GM18873 (cell line): ENCODE measurements around the gene LRRC37A2.
A peak's percentile ranks its signal among the peaks of the same experiment; 100 is the strongest.
"Not testable (repeated sequence)": the region's sequence is repeated elsewhere in the genome, so short reads cannot be mapped to it uniquely, and the experiment has no call there.

Source experiments
- ATAC-seq: cut with Tn5 transposase; IDR thresholded peaks from one replicate; pipeline ENCODE4 v1.9.1; 2021; ENCODE audit warnings: mild to moderate bottlenecking, moderate library complexity, moderate number of reproducible peaks; ENCODE audit not compliant: unreplicated experiment, low FRiP score

The LRRC37A2 gene

DNA sequence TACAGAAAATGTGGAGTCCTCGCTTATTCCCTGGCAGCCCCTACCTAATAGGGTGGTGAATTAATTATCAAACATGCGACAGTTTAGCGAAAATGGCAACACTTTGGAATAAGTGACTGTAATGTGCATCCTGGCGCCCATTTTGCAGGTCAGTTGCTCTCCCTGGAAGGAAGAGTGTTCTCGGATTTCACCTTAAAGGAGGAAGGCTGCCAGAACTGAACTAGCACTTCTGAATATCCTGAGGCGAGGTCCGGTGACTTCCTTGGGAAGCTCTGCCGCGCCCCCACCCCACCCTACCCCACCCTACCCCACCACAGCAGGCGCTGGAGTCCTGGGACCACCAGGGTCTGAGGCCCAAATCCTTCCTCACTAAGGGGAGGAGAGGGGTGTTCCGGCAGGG lies at the start of gene LRRC37A2:
Gene LRRC37A2 (plus strand): TSS at position 301 of the 400 bp plus-strand sequence. CDS start 245 bp downstream, outside the sequence.
- not testable (repeated sequence) for ATAC-seq

DNA sequence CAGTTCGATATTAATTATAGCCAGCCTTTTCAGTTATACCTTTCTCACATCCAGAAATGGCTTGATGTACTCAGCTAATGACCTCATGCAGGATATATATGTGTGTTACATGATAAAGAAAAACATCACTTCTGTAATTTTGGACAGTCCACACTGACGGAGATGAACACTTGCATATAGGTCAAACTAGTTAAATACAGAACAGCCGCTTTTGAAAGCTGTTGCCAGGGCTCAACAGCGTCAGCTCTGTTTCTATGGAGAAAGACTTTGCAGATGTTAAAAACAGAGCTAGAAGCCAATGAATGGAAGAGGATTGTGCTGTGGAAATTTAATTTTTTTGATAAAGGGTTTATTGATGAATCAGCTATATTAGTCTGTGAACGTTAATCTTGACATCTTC lies 44.6 kb upstream of the LRRC37A2 start:
- ATAC-seq, result not testable (repeated sequence)

DNA sequence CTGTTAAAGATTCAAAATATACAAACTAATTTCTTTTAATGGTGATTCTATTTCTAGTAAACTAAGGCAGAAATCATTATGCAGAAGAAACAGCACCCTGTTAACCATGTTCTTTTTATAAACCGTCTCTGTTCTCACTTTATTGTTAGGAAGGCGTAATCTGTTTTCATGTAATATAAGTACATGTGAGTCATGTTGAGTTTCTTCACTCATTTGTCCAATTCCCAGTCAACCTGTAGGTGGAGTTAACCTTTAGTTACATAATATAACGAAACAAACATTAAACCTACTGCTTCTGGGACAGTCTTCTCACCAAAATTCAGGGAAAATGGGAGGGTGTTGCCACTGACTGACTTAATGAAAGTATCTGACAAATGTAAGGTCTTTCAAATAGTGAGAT lies 37.8 kb upstream of the LRRC37A2 start:
- ATAC-seq, result not testable (repeated sequence)

DNA sequence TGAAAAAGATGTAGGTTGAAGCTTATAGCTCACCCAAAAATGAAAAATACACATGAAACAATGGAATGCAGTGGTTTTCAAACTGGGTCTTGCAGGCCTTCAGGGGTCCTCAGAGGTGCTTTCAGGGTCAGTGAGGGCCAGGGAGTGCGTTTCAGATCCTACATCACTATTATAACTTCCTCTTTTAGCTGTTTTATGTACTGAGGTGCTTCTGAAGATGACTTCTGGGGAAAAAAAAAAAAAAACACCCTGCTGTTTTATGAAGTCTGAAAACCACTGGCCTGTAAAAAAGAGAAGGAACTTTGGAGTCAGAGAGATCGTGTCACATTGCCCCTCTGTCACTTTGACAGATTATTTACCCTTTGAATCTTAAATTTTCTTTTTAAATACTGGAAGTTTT lies 36.7 kb upstream of the LRRC37A2 start:
- not testable (repeated sequence) for ATAC-seq

DNA sequence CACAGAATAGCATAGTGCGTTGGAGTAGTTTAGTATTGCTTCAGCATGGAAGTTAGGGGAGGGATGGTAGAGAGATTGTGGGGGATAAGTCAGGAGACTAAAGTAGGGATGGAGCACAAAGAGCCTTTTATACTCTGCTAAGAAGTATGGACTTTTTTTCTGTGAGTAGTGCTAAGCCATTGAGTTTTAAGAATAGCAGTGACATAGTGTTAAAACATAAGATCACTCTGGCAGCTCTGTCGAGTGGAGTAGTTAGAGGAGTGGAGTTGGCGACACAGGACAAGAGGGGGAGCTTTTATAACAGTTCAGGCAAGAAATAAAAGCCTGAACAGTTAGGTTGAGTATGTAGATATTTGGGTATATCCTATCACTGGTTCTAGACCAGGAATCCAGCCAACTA lies 33.4 kb upstream of the LRRC37A2 start:
- not testable (repeated sequence) for ATAC-seq

DNA sequence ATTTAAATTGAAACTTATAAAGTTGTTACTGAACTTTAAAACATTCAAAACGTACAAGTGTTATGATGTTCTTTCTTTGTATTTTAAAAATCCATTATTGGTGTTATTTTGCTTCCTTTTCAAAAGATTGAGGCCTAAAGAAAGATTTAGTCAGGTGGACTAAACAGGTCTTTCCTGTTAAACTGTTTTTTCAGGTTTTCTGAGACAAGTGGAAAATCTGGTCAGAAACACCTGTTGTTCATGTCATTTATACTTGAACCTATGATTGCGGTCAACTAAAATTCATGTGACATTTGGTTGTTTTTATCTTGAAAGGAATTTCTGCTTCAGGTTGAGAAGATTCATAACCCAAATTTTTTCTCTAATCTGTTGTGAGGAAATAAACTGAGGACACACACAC lies 31.0 kb upstream of the LRRC37A2 start:
- ATAC-seq, result not testable (repeated sequence)

DNA sequence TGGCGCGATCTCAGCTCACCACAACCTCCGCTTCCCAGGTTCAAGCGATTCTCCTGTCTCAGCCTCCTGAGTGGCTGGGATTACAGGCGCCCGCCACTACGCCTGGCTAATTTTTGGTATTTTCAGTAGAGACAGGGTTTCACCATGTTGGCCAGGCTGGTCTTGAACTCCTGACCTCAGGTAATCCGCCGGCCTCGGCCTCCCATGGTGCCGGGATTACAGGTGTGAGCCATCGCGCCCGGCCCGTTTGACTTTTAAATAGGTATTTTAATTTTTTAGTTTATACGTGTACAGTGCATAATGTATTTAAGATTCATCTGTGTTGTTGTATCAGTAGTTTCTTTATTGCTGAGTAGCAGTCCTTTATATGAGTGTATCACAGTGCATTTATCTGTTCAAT lies 20.2 kb upstream of the LRRC37A2 start:
- not testable (repeated sequence) for ATAC-seq

DNA sequence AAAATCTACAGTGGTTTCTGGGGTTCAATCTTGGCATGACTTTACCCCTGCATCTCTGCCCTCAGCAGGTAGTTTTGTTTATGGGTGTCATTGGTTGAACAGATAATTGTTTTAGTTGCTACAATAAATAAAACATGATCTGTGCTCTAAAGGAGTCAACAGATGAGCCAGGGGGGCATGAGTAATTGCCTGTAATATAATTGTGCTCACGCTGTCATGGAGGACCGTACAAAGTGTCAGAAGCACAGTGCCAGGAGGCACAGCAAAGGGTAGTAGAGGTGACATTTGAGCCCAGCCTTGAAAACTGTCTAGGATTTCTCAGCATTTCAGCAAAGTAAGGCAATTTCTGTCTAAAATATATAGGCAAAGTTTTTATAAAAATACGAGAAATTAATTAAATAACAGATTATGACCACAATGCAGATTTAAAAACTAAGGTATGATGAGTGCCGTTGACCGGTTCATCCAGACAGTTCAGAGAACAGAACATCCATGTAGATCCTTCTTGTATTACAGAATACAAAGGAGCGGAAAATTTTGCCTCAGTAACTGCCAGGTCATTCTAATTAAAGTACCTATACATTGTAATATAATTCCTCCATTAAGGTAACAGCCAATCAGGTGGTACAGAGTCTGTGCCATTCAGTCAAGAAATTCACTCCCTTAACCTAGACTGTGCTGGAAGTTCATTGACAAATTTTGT lies 12.7 kb upstream of the LRRC37A2 start:
- ATAC-seq, result not testable (repeated sequence)

DNA sequence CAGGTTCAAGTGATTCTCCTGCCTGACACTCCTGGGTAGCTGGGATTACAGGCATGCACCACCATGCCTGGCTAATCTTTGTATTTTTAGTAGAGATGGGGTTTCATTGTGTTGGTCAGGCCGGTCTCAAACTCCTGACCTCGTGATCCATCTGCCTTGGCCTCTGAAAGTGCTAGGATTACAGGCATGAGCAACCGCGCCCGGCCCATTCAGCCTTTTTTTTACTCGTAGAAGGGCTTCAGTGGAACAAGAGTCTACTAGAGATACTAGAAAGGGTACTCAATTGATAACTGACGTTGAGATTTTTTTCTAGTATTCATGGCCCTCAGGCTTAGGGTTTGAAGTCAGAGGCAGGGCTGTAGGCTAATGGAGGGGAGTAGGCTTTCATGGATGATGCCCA lies 6.4 kb upstream of the LRRC37A2 start:
- ATAC-seq, result not testable (repeated sequence)

DNA sequence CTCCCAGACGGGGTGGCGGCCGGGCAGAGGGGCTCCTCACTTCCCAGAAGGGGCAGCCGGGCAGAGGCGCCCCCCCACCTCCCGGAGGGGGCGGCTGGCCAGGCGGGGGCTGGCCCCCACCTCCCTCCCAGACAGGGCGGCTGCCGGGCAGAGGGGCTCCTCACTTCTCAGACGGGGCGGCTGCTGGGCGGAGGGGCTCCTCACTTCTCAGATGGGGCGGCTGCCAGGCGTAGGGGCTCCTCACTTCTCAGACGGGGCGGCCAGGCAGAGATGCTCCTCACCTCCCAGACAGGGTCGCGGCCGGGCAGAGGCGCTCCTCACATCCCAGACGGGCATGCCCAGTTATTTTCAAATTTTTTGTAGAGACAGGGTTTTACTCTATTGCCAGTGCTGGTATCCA lies 22.4 kb downstream of the LRRC37A2 start:
- not testable (repeated sequence) for ATAC-seq

DNA sequence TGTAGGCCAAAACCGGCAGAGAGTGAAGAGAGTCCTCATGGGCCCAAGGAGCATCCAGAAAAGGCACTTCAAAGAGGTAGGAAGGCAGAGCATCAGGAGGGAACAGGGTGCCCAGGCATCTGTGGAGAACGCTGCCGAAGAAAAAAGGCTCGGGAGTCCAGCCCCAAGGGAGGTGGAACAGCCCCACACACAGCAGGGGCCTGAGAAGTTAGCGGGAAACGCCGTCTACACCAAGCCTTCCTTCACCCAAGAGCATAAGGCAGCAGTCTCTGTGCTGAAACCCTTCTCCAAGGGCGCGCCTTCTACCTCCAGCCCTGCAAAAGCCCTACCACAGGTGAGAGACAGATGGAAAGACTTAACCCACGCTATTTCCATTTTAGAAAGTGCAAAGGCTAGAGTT lies 36.3 kb downstream of the LRRC37A2 start:
- ATAC-seq, result not testable (repeated sequence)

DNA sequence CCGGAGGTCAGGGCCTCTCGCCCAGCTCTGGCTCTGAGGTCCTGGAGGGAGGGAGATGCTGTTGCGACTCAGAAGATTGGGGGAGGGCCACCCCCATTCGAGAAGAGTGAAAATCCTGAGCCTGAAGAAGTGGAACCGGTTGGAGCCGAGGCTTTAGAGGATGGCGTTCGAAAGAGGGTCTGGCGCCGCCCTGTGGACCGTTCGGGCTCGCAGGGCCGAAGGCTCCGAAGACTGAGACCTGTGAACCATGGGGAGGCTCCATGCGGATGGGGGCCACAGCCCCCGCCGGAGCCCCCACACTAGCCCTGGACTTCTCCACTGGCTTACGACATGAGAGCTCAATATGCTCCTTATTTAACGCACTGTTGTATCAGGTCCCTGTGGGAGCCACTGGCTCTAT lies 46.9 kb downstream of the LRRC37A2 start:
- not testable (repeated sequence) for ATAC-seq

DNA sequence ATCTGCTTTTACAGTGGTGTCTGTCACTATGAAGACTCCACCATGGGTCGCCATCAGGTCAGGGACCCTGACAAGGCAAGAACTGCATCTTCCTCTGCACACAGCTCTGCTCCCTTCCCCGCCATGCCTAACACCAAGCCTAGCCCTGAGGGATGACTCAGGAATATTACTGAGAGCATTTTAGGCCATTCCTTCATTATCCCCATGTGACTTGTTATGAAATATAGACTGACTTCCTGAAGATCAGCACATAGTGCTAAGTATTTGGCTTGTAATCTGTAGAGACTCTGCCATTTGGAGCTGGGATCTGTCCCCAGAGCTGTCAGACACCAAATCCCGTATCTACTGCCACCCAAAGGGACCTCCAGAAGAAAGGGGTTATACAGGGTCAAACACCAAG lies 47.8 kb downstream of the LRRC37A2 start:
- ATAC-seq, result not testable (repeated sequence)

DNA sequence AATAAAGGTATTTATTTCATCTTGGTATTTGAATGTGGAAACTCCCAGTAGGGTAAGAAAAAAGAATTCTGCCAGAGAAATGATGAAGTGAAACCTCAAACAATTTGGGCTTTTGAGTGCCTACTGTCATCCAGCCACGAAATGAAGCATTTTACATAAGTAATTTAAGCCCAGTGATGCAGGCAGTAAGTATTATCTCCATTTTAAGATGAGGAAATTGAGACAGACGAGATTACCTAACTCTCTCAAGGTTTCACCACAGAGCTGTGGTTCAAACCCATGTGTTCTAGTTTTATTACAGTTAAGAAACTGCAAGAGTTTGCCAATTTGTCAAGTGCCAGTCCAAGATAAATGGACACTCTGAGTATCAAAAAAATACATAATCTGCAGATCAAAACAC lies 54.0 kb downstream of the LRRC37A2 start:
- ATAC-seq, result not testable (repeated sequence)

DNA sequence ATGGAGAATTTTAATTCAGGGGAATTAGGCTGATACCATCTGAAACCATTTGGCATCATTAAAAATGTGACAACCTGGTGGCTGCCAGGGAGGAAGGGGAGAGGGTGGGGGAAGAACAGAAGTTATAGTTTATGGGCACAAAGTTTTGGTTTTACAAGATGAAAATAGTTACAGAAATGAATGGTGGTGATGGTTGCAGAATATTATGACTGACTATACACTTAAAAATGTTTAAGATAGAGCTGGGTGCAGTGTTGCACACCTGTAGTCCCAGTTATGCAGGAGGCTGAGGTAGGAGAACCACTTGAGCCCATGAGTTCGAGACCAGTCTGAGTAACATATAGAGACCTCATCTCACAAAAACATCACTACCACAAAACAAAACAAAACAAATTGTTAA lies 54.7 kb downstream of the LRRC37A2 start:
- ATAC-seq, result not testable (repeated sequence)

DNA sequence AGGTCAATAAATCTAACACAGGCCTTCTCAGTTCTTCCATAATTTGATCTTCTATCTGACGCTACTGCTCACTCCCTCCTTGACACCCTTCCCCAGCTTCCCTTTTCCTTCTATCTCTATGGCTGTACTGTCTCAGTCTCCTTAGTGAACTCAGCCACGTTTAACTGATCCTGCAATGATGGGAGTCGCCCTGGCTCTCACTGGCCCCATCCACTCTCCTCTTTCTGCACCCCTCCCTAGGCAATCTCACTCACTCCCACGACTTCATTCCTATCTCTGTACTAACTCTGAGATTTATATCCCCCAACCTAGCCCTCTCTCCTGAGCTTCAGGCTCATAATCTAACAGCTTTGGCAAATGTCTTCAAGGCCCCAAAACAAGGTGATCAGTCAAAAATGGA lies 59.5 kb downstream of the LRRC37A2 start:
- not testable (repeated sequence) for ATAC-seq

DNA sequence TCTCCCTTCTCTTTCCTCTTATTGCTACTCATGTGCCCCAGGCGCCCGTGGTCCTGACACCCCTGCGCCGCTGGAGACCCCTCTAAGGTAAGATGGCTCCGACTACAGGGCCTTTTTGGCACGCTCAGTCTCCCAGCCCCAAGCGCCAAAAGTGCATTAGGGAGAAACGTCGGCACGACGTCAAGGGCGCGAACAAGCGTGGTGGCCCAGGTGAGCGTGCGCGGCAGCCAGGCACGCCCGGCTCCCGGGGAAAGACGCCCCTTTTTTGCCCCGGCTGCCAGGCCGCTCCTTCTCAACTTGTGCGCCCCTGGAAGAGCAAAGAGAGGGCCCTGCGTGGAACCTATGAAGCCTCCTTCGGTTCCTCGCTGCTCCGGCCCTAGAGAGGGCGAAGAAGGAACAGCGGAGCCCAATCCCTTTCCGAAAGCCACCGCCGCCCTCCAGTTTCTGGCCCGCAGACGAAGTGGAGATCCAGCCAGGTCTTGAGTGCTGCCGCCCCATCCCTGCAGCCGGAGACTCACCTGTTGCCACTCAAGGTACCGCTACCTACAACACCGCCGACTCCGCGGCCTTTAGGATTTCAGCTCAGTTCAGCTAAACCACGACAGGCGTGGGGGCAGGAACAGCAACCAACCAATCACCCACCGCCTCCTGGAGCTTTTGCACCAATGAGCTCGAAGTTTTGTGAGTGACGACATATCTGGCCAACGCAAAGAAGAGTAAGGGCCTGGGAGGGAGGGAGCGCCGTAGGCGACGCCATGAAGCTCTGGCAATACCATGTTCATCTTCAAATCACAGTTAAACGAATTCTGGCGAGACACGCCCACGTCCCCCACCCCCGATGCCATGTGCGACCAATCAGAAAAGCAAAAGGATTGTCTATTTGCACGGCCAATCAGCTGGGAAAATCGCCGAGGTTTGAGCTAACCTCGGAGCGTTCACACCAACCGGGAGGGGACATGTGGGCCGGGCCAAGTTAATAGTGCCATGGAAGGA lies 67.1 kb downstream of the LRRC37A2 start, which contains the start of gene ARL17A:
Gene ARL17A (minus strand): TSS at position 609 of the 993 bp plus-strand sequence. CDS start 3,369 bp downstream, outside the sequence.
- ATAC-seq, result peak; percentile 80

DNA sequence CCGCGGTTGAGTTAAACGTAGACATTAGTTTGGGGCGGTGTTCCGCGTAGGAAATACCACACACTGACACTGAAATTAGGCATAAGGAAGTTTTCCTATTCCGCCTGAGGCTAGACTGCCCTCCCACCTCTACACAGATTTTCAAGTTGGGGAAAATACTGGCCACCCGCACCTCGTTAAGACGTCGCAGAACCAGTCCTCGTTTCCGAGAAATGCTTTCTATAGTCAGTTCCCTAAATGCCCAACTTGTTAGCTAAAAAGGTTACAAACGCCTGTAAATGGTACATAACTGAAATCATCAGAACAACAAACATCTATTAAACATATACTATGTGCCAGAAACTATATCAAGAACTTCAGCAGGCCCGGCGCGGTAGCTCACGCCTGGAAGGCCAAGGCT lies 67.8 kb downstream of the LRRC37A2 start:
- ATAC-seq, result not testable (repeated sequence)

DNA sequence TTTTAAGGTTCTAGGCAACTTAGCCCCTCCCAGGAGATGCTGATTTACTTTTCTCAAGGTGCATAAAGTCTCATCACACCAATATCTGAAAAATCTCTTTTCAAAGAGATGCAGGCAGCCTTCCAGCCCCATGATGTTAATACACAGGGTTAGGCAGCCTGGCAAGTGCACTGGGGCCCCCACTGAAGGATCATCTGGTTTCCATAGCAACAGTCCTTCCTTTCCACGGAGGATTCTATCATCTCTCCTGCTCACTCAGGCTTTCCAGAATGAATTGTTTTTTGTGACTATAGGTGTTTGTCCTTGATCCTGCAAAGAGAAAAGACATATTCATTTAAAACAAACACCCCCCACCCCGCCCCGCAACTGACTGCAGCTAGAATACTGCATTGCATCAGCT lies 73.2 kb downstream of the LRRC37A2 start:
- not testable (repeated sequence) for ATAC-seq

DNA sequence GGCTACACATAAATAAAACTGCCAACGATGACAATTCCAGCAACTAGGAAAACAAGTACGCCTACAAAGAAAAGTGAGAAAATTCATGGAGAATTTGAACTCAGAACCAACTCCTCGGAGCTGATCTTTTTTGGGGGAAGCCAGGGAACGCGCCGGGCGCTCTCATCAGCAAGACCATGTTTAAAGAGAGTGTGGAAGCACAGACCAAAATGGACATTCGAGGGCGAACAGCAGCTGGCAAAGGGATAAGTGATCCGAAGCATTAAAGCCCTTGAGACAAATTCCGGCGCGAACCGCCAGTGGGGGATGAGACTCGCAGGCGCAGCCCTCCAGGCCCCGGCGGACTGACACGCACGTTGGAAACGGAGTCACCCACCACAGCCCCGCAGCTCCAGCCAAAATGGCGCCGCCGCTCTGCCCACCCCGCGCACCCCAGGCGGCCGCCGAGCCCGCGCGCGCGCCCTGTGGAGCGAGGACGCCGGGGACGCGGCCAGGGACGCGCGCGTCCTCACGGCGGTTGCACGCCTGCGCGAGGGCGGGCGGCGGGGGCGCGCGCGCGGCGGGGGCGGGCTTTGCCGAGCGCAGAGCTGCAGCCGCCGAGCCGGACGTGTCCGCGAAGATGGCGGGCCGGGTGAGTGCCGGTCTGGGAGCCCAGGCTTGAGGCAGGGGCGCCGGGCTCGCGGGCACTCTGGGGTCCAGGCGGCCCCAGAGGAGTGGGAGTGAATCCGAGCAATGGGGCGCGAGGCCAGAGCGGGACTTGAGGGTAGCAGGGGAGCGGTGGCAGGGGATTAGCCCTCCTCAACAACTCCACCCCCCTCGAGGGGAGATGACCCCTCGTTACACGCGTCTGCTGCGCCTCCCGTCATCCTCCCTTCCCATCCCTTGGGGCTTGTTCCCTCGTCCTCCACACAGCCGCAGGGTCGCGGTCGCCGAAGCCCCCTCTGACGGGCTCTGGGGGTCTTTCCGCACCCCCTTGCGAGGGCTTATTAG lies 78.2 kb downstream of the LRRC37A2 start, which contains the start of gene NSF:
Gene NSF (plus strand): TSS at position 513 of the 990 bp plus-strand sequence. CDS start 107 bp downstream, at position 620.
- ATAC-seq, result peak; percentile 39
